ENCODE data around the gene SCFD2. TPM values are rescaled to one million over a fixed set of nuclear protein-coding genes. Genes with fewer than 3 reads are reported as not detected.

SCFD2 gene
- total and polyA plus RNA-seq, 2 experiments from 2014 or later = 13.2 to 15.9 TPM

DNA sequence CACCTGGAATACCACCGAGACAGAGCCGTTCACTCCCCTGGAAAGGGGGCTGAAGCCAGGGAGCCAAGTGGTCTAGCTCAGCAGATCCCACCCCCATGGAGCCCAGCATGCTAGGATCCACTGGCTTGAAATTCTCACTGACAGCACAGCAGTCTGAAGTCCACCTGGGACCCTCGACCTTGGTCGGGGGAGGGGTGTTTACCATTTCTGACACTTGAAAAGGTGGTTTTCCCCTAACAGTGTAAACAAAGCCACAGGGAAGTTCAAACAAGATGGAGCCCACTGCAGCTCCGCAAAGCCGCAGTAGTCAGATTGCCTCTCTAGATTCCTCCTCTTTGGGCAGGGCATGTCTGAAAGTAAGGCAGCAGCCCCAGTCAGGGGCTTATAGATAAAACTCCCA, 260.5 kb downstream of the SCFD2 start:
- Histone ChIP-seq H3K4me3 (no peak overlapping the region), H3K4me1 (ENCODE audit: low read depth) (no peaks in the 10 kb centered on the region), H3K27ac (no peak overlapping the region), H3K9me3 (ENCODE audit: low read depth) (no peaks in the 10 kb centered on the region), H3K36me3 (no peaks in the 10 kb centered on the region), H3K27me3 (no peaks in the 10 kb centered on the region)
- TF ChIP-seq, protein P1, sequence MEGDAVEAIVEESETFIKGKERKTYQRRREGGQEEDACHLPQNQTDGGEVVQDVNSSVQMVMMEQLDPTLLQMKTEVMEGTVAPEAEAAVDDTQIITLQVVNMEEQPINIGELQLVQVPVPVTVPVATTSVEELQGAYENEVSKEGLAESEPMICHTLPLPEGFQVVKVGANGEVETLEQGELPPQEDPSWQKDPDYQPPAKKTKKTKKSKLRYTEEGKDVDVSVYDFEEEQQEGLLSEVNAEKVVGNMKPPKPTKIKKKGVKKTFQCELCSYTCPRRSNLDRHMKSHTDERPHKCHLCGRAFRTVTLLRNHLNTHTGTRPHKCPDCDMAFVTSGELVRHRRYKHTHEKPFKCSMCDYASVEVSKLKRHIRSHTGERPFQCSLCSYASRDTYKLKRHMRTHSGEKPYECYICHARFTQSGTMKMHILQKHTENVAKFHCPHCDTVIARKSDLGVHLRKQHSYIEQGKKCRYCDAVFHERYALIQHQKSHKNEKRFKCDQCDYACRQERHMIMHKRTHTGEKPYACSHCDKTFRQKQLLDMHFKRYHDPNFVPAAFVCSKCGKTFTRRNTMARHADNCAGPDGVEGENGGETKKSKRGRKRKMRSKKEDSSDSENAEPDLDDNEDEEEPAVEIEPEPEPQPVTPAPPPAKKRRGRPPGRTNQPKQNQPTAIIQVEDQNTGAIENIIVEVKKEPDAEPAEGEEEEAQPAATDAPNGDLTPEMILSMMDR (IDR thresholded peaks at IDR 0.05; ENCODE audit: low read depth, low read length) = no peak
- DNase-seq (ENCODE audit: low read depth in 1 of 2, low spot score in 1 of 2) = no peak

GRCh38 chr4:53103481-53103880, 262.4 kb downstream of the SCFD2 start:
- TF ChIP-seq, protein P1 (IDR thresholded peaks at IDR 0.05; ENCODE audit: low read depth, low read length) = no peak
- Histone ChIP-seq H3K4me3 (no peak overlapping the region), H3K9me3 (ENCODE audit: low read depth) (no peaks in the 10 kb centered on the region), H3K27me3 (no peaks in the 10 kb centered on the region), H3K36me3 (no peaks in the 10 kb centered on the region), H3K4me1 (ENCODE audit: low read depth) (no peaks in the 10 kb centered on the region), H3K27ac (no peak overlapping the region)
- no peak for DNase-seq (ENCODE audit: low read depth in 1 of 2, low spot score in 1 of 2)

DNA sequence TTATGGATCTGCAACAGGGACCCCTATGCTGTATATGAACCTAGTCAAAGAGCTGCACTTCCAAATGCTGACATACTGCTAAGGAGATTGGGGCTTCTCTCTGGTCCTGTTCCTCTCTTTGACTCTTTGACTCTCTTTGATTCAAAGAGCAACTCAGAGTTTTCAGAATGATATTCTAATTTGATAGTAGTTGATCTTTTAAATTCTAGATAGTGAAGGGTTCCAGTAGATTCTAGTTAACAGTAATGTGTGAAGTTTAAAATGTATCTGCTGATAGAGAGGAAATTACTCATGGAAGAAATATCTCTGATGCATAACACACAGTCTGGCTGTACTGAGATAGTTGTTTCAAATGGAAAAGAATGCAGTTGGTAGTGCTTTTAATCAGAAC, 264.7 kb downstream of the SCFD2 start:
- DNase-seq (ENCODE audit: low read depth in 1 of 2, low spot score in 1 of 2) = peak in 1 of 2 donors; percentile 85
- H3K9me3 ChIP-seq (ENCODE audit: low read depth) = no peaks in the 10 kb centered on the region
- H3K36me3 ChIP-seq = no peaks in the 10 kb centered on the region
- no peaks in the 10 kb centered on the region for H3K4me1 ChIP-seq (ENCODE audit: low read depth)
- no peak overlapping the region for H3K4me3 ChIP-seq
- no peaks in the 10 kb centered on the region for H3K27me3 ChIP-seq
- TF ChIP-seq, protein P1 (IDR thresholded peaks at IDR 0.05; ENCODE audit: low read depth, low read length) = no peak
- H3K27ac ChIP-seq = no peak overlapping the region

GRCh38 chr4:53100501-53101190, 265.2 kb downstream of the SCFD2 start:
- no peaks in the 10 kb centered on the region for H3K9me3 ChIP-seq (ENCODE audit: low read depth)
- peak in 1 of 2 donors; percentile 79 for DNase-seq (ENCODE audit: low read depth in 1 of 2, low spot score in 1 of 2)
- H3K27ac ChIP-seq = no peak overlapping the region
- TF ChIP-seq, protein P1 (IDR thresholded peaks at IDR 0.05; ENCODE audit: low read depth, low read length) = no peak
- H3K36me3 ChIP-seq = no peaks in the 10 kb centered on the region
- H3K4me3 ChIP-seq = no peak overlapping the region
- no peaks in the 10 kb centered on the region for H3K4me1 ChIP-seq (ENCODE audit: low read depth)
- H3K27me3 ChIP-seq = no peaks in the 10 kb centered on the region

GRCh38 chr4:53098681-53099121, 267.2 kb downstream of the SCFD2 start:
- no peak overlapping the region for H3K27ac ChIP-seq
- H3K4me1 ChIP-seq (ENCODE audit: low read depth) = no peaks in the 10 kb centered on the region
- no peaks in the 10 kb centered on the region for H3K36me3 ChIP-seq
- no peaks in the 10 kb centered on the region for H3K27me3 ChIP-seq
- DNase-seq (ENCODE audit: low read depth in 1 of 2, low spot score in 1 of 2) = peak in 1 of 2 donors; percentile 65
- no peaks in the 10 kb centered on the region for H3K9me3 ChIP-seq (ENCODE audit: low read depth)
- no peak overlapping the region for H3K4me3 ChIP-seq
- TF ChIP-seq, protein P1 (IDR thresholded peaks at IDR 0.05; ENCODE audit: low read depth, low read length) = no peak

Measured in cardiac muscle cell (in vitro differentiated cells and primary cell).